GM18858 (cell line): ENCODE results near the gene TAF11L11.
"Not testable (repeated sequence)": the region's sequence is repeated elsewhere in the genome, so short reads cannot be mapped to it uniquely, and the experiment has no call there.

Experiments
- ATAC-seq: cut with Tn5 transposase; IDR thresholded peaks from one replicate; pipeline ENCODE4 v1.9.1; 2021; ENCODE audit not compliant: unreplicated experiment

TAF11L11 gene

GRCh38 chr5:17603880-17604279 is at the start of gene TAF11L11:
Gene TAF11L11, plus strand, starts transcription at chr5:17604183.
- not testable (repeated sequence) for ATAC-seq

- ATAC-seq: not testable (repeated sequence)
Observed at GRCh38 chr5:17585658-17586057, 18.3 kb upstream of the TAF11L11 start, which contains the start of gene TAF11L7. Gene TAF11L7, minus strand, starts transcription at chr5:17585758.

GRCh38 chr5:17590860-17591259 is 13.1 kb upstream of the TAF11L11 start, which contains the start of gene TAF11L8:
Gene TAF11L8, minus strand, starts transcription at chr5:17590960.
- ATAC-seq: not testable (repeated sequence)

GRCh38 chr5:17594255-17594654 is 9.7 kb upstream of the TAF11L11 start, which contains the start of gene TAF11L9:
Gene TAF11L9, minus strand, starts transcription at chr5:17594394.
- not testable (repeated sequence) for ATAC-seq

- not testable (repeated sequence) for ATAC-seq
Observed at GRCh38 chr5:17597728-17598127, 6.3 kb upstream of the TAF11L11 start, which contains the start of gene TAF11L10. Gene TAF11L10, minus strand, starts transcription at chr5:17597828.

- no peak for ATAC-seq
Observed at GRCh38 chr5:17604951-17605350, 968 bp downstream of the TAF11L11 start.

- ATAC-seq: not testable (repeated sequence)
Observed at GRCh38 chr5:17607461-17607860, 3.5 kb downstream of the TAF11L11 start.

GRCh38 chr5:17610092-17610491 is 6.1 kb downstream of the TAF11L11 start, which contains the start of gene TAF11L12:
Gene TAF11L12, plus strand, starts transcription at chr5:17610392.
- not testable (repeated sequence) for ATAC-seq

- no peak for ATAC-seq
Observed at GRCh38 chr5:17614872-17615605, 11.1 kb downstream of the TAF11L11 start.

- no peak for ATAC-seq
Observed at GRCh38 chr5:17619354-17619753, 15.4 kb downstream of the TAF11L11 start.

GRCh38 chr5:17620627-17621026 is 16.6 kb downstream of the TAF11L11 start:
- ATAC-seq: no peak

GRCh38 chr5:17625686-17626085 is 21.7 kb downstream of the TAF11L11 start:
- no peak for ATAC-seq

GRCh38 chr5:17631788-17632187 is 27.8 kb downstream of the TAF11L11 start, which contains the start of gene TAF11L13:
Gene TAF11L13, plus strand, starts transcription at chr5:17632088.
- not testable (repeated sequence) for ATAC-seq

GRCh38 chr5:17634160-17634559 is 30.2 kb downstream of the TAF11L11 start, which contains the start of gene TAF11L14:
Gene TAF11L14, plus strand, starts transcription at chr5:17634460.
- no peak for ATAC-seq

- ATAC-seq: not testable (repeated sequence)
Observed at GRCh38 chr5:17649232-17649631, 45.2 kb downstream of the TAF11L11 start.

GRCh38 chr5:17655201-17655759 is 51.3 kb downstream of the TAF11L11 start:
- ATAC-seq: not testable (repeated sequence)
